DMS 273 (cell line): ENCODE measurements around the gene EBNA1BP2.
"Not testable (repeated sequence)": the region's sequence is repeated elsewhere in the genome, so short reads cannot be mapped to it uniquely, and the experiment has no call there.

Experiments
- DNase-seq: peaks from one replicate; lab custom pipeline; 2025; ENCODE audit not compliant: unreplicated experiment; lab: John Stamatoyannopoulos, UW

The EBNA1BP2 gene

DNA sequence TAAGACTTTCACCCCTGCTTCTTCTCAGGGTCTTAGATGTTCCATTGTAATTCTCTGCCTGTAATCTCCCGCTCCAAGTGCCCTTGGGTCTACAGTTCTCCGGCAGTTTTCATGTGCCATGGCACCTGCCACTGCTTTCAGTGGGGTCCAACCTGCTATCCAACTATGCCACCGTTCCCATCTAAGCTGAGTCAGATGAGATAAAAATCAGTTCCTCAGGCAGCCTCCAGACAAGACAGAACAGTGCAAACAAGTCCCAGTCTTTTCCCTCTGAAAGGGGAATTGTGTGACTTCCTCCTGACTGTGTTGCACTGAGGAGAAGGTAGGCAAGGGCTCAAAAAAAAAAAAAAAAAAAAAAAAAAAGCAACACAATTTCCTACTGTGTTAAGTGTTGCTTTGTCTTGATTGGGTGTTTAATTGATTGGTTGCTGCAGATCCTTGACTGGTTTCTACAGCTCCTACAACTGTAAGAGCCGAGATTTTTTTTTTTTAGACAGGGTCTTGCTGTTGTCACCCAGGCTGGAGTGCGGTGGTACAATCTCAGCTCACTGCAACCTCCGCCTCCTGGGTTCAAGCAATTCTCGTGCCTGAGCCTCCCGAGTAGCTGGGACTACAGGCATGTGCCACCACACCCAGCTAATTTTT, 50.7 kb downstream of the EBNA1BP2 start:
- DNase-seq, result no peak

- not testable (repeated sequence) for DNase-seq
These were observed 52.0 kb downstream of the EBNA1BP2 start for GRCh38 chr1:43119928-43120586.
